ENCODE data around the gene LIN7B. TPM values are rescaled to one million over a fixed set of nuclear protein-coding genes. Genes with fewer than 3 reads are reported as not detected.

The LIN7B gene
- total RNA-seq, 1 donor from 2014 or later: 23.8 TPM

- Histone ChIP-seq H3K4me1 (peaks cover 29% of the 10 kb centered on the region), H3K27ac (peak overlapping the region; percentile 80), H3K36me3 (peaks cover under 1 to 29% of the 10 kb centered on the region in 2 donors), H3K4me3 (peak overlapping the region; percentile 69 to 72), H3K9me3 (no peaks in the 10 kb centered on the region), H3K27me3 (no peaks in the 10 kb centered on the region)
- no peak for DNase-seq (ENCODE audit: extremely low spot score in 2 of 2)
- TF ChIP-seq POLR2A (IDR thresholded peaks at IDR 0.05): no peak
- intact Hi-C loops (cut with DNase I): no loop called here
Measured at GRCh38 chr19:49086296-49086695, 27.9 kb upstream of the LIN7B start.

DNA sequence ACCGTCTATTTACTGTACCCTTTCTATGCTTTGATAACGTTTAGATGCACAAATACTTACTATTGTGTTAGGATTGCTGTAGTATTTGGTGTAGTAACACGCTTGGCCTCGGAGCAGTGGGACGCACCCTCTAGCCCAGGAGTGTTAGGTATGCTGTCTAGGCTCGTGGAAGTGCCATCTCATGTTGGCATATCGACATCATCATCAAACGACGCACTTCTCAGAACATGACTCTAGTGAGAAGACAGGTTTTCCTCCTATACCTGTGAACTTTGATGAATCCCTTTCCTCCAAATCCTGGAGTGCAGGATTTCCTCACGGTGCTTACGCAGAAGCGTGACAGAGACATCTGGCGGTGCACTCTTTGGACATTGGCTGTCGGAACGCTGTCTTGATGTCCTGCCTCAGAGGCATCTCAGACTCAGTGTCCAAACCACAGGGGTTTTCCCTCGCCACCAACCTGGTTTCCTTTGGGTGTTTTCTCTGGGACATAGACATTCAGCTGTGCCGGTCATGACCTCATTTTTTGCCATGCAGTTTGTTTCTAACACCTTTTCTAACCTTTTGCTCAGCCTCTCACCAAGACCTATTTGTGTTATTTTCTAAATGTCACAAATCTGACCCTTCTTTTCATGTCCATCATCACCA, 22.7 kb upstream of the LIN7B start:
- DNase-seq (ENCODE audit: extremely low spot score in 2 of 2): no peak
- Histone ChIP-seq H3K27me3 (no peaks in the 10 kb centered on the region), H3K9me3 (no peaks in the 10 kb centered on the region), H3K27ac (no peak overlapping the region), H3K36me3 (peaks cover 4 to 71% of the 10 kb centered on the region in 2 donors), H3K4me1 (peaks cover 26% of the 10 kb centered on the region), H3K4me3 (no peak overlapping the region)
- intact Hi-C loops (cut with DNase I): no loop called here
- TF ChIP-seq, protein P1, sequence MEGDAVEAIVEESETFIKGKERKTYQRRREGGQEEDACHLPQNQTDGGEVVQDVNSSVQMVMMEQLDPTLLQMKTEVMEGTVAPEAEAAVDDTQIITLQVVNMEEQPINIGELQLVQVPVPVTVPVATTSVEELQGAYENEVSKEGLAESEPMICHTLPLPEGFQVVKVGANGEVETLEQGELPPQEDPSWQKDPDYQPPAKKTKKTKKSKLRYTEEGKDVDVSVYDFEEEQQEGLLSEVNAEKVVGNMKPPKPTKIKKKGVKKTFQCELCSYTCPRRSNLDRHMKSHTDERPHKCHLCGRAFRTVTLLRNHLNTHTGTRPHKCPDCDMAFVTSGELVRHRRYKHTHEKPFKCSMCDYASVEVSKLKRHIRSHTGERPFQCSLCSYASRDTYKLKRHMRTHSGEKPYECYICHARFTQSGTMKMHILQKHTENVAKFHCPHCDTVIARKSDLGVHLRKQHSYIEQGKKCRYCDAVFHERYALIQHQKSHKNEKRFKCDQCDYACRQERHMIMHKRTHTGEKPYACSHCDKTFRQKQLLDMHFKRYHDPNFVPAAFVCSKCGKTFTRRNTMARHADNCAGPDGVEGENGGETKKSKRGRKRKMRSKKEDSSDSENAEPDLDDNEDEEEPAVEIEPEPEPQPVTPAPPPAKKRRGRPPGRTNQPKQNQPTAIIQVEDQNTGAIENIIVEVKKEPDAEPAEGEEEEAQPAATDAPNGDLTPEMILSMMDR (IDR thresholded peaks at IDR 0.05): no peak
- TF ChIP-seq POLR2AphosphoS5 (IDR thresholded peaks at IDR 0.05; ENCODE audit: insufficient read depth in 1 of 2, low read depth in 1 of 2) (no peak), POLR2A (IDR thresholded peaks at IDR 0.05) (no peak)

DNA sequence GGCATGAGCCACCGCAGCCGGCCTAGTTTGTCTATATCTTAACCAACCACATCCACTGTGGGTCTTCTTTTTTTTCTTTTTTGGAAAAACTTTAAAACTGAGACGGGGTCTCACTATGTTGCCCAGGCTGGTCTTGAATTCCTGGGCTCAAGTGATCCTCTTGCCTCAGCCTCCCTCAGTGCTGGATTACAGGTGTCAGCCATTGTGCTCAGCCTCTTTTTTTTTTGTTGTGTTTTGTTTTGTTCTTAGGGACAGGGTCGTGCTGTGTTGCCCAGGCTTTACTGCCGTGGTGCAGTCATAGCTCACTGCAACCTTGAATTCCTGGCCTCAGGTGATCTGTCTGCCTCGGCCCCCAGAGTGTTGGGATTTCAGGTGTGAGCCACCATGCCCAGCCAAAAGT, 21.5 kb upstream of the LIN7B start:
- no peaks in the 10 kb centered on the region for H3K9me3 ChIP-seq
- H3K27ac ChIP-seq: no peak overlapping the region
- peaks cover 14% of the 10 kb centered on the region for H3K4me1 ChIP-seq
- H3K27me3 ChIP-seq: no peaks in the 10 kb centered on the region
- intact Hi-C loops (cut with DNase I): no loop called here
- TF ChIP-seq POLR2AphosphoS5 (IDR thresholded peaks at IDR 0.05; ENCODE audit: insufficient read depth in 1 of 2, low read depth in 1 of 2): no peak
- TF ChIP-seq, protein P1 (IDR thresholded peaks at IDR 0.05): no peak
- no peak for TF ChIP-seq POLR2A (IDR thresholded peaks at IDR 0.05)
- no peak for DNase-seq (ENCODE audit: extremely low spot score in 2 of 2)
- H3K36me3 ChIP-seq: peaks cover 4 to 75% of the 10 kb centered on the region in 2 donors
- H3K4me3 ChIP-seq: no peak overlapping the region

DNA sequence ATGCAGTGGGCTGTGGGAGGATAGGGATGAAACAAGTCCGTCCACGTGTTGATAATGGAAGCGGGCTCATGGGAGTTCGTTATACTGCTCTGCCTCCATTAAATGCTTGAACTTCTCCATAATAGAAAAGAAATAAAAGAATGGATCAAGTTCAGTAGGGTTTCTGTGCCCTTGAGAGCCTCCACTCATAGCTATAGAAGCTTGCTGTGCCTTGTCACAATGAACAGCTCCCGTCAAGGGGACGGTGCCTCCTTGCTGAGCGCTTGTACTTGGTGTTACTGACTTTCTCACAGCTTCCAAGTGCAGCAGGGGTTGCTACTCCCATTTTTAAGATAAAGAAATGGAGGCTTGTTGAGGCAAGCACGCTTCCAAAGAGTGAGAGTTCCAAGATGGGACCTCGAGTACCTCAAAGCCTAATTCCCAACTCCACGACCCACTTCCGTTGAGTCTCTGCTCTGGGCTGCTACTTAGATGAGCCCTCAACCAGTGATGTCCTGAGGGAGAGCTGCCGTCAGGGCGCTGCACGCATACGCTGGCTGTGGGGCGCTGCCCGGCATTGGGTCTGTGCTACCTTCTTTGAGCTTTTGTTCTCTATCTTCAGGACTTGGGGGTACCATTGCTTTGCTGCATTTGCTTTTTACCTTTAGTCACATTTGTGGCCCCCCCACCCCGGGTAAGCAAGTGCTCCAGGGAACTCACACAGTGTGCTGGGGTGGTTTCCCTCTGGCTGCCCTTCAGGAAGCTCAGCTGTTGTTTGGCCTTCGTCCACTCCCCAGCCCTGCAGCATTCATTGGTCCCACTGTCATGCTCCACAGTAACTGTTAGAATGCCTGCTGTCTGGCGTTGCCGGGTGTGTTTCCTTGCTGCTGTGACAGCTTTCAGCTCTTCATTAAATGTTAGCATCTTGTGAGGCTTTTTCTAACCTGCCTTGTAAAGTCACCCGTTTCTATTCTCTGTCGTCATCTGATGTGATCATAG, 19.4 kb upstream of the LIN7B start:
- TF ChIP-seq, protein P1 (IDR thresholded peaks at IDR 0.05): no peak
- TF ChIP-seq POLR2A (IDR thresholded peaks at IDR 0.05): no peak
- no peak for TF ChIP-seq POLR2AphosphoS5 (IDR thresholded peaks at IDR 0.05; ENCODE audit: insufficient read depth in 1 of 2, low read depth in 1 of 2)
- Histone ChIP-seq H3K27ac (no peak overlapping the region), H3K27me3 (no peaks in the 10 kb centered on the region), H3K4me1 (peaks cover 11% of the 10 kb centered on the region), H3K36me3 (peaks cover 10 to 83% of the 10 kb centered on the region in 2 donors), H3K9me3 (no peaks in the 10 kb centered on the region), H3K4me3 (no peak overlapping the region)
- intact Hi-C loops (cut with DNase I): loop anchor here (5.0 kb wide), 2 partner anchors 53 to 108 kb away; no protein-coding TSS in a partner anchor
- no peak for DNase-seq (ENCODE audit: extremely low spot score in 2 of 2)

- no peak for TF ChIP-seq POLR2A (IDR thresholded peaks at IDR 0.05)
- TF ChIP-seq, protein P1 (IDR thresholded peaks at IDR 0.05): peak; percentile 90 to 97 (median 91)
Measured at GRCh38 chr19:49097453-49098288, 16.5 kb upstream of the LIN7B start.

More at GRCh38 chr19:49097453-49098288, 16.5 kb upstream of the LIN7B start:
- H3K27ac ChIP-seq: no peak overlapping the region
- no peaks in the 10 kb centered on the region for H3K27me3 ChIP-seq
- no peak for DNase-seq (ENCODE audit: extremely low spot score in 2 of 2)
- no peak overlapping the region for H3K4me3 ChIP-seq
- H3K4me1 ChIP-seq: peaks cover 11% of the 10 kb centered on the region
- intact Hi-C loops (cut with DNase I): loop anchor here (5.0 kb wide), 2 partner anchors 50 to 105 kb away; no protein-coding TSS in a partner anchor
- peaks cover 5 to 83% of the 10 kb centered on the region in 2 donors for H3K36me3 ChIP-seq
- H3K9me3 ChIP-seq: no peaks in the 10 kb centered on the region
